ENCODE results near the gene ZNG1A.
"Not testable (repeated sequence)": the region's sequence is repeated elsewhere in the genome, so short reads cannot be mapped to it uniquely, and the experiment has no call there.

Gene ZNG1A

DNA sequence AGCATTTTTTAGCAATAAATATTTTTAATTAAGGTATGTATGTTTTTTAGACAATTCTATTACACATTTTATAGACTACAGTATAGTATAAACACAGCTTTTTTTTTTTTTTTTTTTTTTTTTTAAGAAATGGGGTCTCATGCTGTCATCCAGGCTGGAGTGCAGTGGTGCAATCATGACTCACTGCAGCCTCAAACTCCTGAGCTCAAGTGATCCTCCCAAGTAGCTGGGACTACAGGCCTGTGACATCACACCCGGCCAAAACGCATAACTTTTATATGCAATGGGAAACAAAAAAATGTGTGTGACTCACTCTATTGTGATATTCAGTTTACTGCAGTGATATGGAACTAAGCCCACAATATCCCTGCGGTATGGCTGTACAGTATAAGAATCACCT is 9.1 kb downstream of the ZNG1A start:
- DNase-seq = not testable (repeated sequence)

DNA sequence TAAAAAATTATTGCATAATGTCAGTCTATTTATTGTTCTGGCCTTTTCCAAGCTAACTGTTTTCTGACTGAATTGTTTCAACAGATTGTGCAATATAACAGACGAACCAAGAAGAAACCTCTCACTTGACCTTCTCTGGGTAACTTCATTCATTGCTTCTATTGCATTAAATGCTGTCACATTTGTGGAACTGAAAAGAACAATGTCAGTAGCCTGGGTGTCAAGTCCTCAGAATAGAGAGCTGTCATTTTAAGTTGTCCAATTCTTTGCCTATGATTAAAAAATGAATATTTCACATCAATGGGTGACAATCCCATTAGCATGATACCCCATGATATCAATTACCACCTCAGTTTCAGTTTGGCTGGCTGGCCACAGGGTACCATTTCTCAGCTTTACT is 19.0 kb downstream of the ZNG1A start:
- DNase-seq = not testable (repeated sequence)

GRCh38 chr9:151173-151572 is 27.7 kb downstream of the ZNG1A start:
- DNase-seq = not testable (repeated sequence)

- DNase-seq = not testable (repeated sequence)
Observed at GRCh38 chr9:139880-140279, 39.0 kb downstream of the ZNG1A start.

DNA sequence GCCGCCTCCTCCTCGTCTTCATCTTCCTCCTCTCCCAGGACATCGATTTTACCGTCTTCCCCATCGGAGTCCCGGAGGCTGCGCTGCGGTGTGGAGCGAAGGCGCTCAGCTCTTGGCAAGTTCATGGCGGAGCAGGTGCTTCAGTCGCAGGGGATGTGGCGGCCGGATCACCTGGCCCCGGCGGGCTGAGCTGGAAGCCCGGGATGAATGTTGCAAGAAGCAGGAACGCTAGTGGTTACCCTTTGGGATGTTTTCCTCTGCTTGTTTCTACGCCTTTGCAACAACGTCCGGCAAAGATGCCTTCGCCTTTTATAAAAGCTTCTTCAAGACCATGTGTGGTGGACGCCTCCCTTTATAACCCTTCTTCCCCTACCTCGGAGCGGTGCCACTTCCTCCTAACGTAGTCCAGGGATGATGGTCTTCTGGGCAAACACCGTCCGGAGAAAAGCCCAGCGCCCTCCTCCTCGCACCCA is 60.8 kb downstream of the ZNG1A start, which contains the start of gene FOXD4:
TSS of gene FOXD4 (minus strand) at position 423 of the 473 bp plus-strand sequence. CDS start at position 125, 298 bp downstream.
- not testable (repeated sequence) for DNase-seq

- not testable (repeated sequence) for DNase-seq
Observed at GRCh38 chr9:117144-117994, 61.5 kb downstream of the ZNG1A start.

DNA sequence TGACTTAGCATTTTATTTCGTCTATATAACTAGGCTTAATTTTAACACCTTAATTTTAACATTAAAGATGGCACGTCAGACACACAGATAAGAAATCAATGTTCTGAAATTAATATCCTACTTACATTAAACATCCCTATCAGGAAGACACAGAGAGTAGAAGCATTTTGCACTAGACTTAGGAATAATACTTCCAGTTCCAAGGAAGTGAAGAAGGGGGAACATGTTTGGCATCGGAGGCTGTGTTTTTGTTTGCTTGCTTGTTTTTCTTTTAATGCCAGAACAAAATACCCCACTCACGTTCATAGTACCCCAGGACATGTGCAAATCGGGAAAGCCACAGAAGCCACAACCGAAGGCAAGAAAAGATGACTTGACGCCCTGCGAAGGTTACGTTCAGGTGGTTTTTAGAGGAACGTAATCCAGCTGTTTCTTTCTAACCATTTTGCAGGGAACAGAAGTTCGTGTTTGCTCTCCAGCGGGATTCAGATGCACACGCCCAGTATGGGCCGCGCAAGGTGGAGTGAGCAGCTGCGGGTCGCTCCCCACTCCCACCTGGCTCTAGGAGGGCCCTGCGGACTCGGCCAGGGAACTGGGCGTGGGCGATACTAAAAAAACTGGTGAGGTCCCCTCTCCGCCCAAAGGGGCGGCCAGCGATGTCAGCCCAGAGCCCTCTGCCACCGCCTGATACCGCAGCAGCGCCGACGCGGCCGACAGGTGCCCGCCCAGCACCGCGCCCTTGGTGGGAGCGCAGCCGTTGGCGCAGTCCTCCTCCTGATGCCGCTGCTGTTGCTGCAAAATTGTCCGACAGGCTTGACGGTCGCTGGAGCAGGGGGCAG is 62.4 kb downstream of the ZNG1A start:
- DNase-seq = not testable (repeated sequence)

DNA sequence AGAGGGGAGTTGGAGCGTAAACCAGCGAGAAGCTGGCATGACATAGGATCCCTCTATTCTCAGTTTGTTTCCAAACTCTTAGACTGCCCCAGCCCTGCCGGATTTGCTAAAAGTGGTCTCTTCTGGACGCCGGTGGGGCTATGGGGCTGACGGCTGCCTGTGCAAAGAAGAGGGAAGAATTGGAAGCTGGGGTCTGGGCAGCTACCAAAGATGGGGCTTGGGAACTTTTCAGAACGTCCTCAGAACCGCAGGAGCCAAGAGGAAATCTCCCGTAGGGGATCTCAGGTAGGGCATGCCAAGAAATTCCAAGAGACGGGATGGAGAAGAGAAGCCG is 63.8 kb downstream of the ZNG1A start:
- DNase-seq = not testable (repeated sequence)

DNA sequence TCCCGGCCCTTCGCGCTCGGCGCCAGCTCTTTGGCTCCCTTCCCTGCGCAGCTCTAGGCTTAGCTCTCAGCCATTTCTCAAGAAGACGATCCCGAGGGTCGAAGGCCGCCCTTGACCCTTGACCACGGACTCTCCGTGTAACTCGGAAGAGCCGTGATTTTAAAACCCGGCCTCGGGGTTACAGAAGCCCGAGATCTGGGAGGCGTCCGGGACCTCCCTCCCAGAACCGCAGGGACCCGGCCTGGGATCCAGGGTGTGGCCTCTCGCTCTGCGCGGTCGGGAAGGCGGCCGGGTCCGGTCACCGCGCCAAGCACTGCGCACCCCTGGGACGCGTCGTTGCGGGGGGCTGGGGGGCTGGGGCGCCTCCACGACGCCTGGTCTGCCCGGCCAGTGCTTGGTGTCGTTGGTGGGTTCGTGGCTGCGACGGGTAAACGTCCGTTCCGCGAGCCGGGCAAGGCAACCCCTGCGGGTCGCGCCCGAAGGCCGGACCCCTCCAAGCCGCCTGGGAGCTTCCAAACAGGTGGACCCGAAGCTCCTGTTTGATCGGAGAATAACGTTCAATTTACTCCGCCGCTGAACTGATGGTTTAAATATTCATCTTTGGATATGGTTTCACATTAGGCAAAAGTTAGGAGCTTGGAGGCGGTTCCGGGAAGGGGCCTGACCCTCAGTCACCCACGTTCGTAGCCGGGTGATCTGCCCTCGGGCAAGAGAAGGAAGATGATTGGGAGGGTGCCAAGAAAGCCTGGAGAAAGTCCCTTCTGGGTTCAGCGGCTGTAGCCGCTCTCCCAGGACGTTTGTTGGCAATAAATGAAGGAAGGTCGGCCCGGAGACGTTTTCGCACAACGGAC is 64.4 kb downstream of the ZNG1A start:
- not testable (repeated sequence) for DNase-seq

- not testable (repeated sequence) for DNase-seq
Observed at GRCh38 chr9:113468-114266, 65.2 kb downstream of the ZNG1A start.

- not testable (repeated sequence) for DNase-seq
Observed at GRCh38 chr9:112589-113467, 66.0 kb downstream of the ZNG1A start.

DNA sequence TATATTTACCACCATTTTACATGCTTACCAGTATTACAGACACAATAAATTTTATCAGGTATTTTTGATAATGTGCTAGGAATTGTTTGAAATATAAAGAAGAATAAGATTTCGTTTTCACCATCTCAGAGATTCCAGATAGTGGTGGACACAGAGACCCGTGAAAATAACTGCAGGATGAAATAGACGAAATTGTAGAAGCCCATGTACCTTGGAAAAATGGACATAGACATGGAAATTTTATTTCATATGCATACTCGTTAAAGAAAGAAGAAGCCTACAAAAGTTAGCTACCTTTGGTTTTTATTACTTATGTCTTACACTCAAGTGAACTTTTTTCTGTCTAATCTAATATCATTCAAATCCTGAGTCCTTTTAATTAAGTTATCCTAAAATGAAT is 68.2 kb downstream of the ZNG1A start:
- not testable (repeated sequence) for DNase-seq

GRCh38 chr9:109540-109939 is 69.3 kb downstream of the ZNG1A start:
- DNase-seq = not testable (repeated sequence)

DNA sequence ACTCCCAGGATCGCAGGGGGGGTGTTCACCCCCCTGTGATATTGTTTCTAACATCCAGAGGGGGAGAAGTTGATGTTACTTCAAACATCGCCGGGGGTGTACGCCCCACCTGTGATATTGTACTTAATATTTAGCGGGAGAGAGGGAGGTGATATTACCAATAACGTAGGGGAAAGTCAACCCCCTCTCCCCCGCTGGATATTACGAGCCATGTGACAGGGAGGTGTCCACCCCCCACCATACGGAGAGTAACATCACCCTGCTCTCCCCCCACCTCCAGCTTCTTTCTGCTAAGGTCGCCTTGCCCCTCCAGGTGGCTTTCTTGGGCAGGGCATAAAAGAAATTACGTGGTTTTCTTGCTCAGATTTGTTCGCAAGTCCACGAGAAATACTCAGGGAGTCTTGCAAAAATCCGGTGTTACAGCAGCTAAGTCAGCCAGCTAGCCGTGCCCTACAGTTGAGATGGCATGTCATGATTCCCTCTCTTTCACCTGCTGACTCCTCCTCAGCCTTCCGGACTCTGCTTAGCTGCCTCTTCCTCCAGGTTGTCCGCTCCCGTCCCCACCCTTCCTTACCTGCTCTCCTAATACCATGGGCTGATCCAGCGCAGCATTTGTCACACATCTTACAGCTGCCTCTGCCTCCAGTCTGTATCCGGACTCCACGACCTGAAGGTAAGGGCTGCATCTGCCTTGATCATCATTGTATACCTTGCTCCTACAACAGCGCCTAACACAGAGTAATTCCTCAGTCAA is 69.9 kb downstream of the ZNG1A start:
- DNase-seq = not testable (repeated sequence)

DNA sequence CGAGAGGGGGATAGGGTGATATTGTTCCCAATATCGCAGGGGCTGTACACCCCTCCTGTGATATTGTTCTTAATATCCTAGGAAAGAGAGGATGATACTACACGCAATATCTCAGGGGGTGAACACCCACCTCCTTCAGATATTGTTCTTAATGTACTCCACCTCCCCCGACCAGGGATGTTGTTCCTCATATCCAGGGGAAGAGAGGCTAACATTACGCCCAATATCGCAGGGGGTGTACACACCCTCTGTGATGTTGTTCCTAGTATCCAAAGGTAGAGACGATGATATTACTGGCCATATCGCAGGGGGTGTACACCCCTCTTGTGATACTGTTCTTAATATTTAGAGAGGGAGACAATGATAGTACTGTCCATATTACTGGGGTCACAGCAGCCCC is 72.9 kb downstream of the ZNG1A start:
- DNase-seq = not testable (repeated sequence)

- not testable (repeated sequence) for DNase-seq
Observed at GRCh38 chr9:100430-100829, 78.4 kb downstream of the ZNG1A start.

GRCh38 chr9:99867-100266 is 79.0 kb downstream of the ZNG1A start:
- DNase-seq = not testable (repeated sequence)

DNA sequence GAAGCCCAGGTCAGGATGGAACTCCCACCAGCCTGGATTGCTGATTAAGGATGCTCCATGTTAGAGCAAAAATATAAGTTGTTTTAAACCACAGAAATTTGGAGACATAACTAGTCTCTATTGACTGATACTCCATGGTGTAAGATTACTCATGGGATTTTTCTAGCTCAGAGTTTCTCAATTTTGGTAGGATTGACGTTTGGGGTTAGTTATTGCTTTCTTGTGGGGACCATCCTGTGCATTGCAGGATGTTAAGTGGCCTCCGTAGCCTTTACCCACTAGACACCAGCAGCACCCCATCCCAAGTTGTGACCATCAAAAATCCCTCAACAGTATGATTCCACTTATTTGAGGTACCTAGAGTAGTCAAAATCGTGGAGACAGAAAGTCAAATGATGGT is 80.1 kb downstream of the ZNG1A start:
- DNase-seq = not testable (repeated sequence)

GRCh38 chr9:94992-95391 is 83.9 kb downstream of the ZNG1A start:
- DNase-seq = not testable (repeated sequence)

- not testable (repeated sequence) for DNase-seq
Observed at GRCh38 chr9:94323-94722, 84.5 kb downstream of the ZNG1A start.

All from activated CD8-positive, alpha-beta memory T cell treated with anti-CD3 and anti-CD28 coated beads, Interleukin-2, amount 50 U/mL, for 4 hours (primary cell).